Superior temporal gyrus (tissue), 1 donor: ENCODE data around the gene ATAD5.
"Not testable (repeated sequence)": the region's sequence is repeated elsewhere in the genome, so short reads cannot be mapped to it uniquely, and the experiment has no call there.

Experiments
- DNase-seq: peaks from one replicate; pipeline ENCODE4 v3.0.0-alpha.2; 2016; ENCODE audit errors: extremely low spot score

Gene ATAD5

GRCh38 chr17:30915833-30916611 lies 84.3 kb downstream of the ATAD5 start:
- no peak for DNase-seq

- DNase-seq = no peak
Observed at GRCh38 chr17:30917050-30917449, 85.3 kb downstream of the ATAD5 start.

GRCh38 chr17:30920282-30920681 lies 88.5 kb downstream of the ATAD5 start:
- no peak for DNase-seq

GRCh38 chr17:30920683-30921543 lies 89.1 kb downstream of the ATAD5 start:
- DNase-seq = no peak

- DNase-seq = no peak
Observed at GRCh38 chr17:30921544-30922196, 89.9 kb downstream of the ATAD5 start, which contains the start of gene ADAP2. Gene ADAP2, plus strand, starts transcription at chr17:30921945. Its CDS starts 70 bp downstream, at chr17:30922015.

- no peak for DNase-seq
Observed at GRCh38 chr17:30922235-30923030, 90.7 kb downstream of the ATAD5 start.

GRCh38 chr17:30924341-30924740 lies 92.6 kb downstream of the ATAD5 start:
- DNase-seq = no peak

GRCh38 chr17:30926516-30926915 lies 94.8 kb downstream of the ATAD5 start:
- DNase-seq = no peak

- DNase-seq = no peak
Observed at GRCh38 chr17:30927756-30928155, 96.0 kb downstream of the ATAD5 start.

- DNase-seq = no peak
Observed at GRCh38 chr17:30928584-30928983, 96.8 kb downstream of the ATAD5 start.

- no peak for DNase-seq
Observed at GRCh38 chr17:30929081-30929633, 97.4 kb downstream of the ATAD5 start.

GRCh38 chr17:30929861-30930260 lies 98.1 kb downstream of the ATAD5 start:
- DNase-seq = not testable (repeated sequence)

- no peak for DNase-seq
Observed at GRCh38 chr17:30930495-30930894, 98.7 kb downstream of the ATAD5 start.

- DNase-seq = not testable (repeated sequence)
Observed at GRCh38 chr17:30931582-30931981, 99.8 kb downstream of the ATAD5 start.

GRCh38 chr17:30933966-30934365 lies 102.2 kb downstream of the ATAD5 start:
- DNase-seq = no peak

GRCh38 chr17:30939051-30939689 lies 107.4 kb downstream of the ATAD5 start:
- no peak for DNase-seq

- no peak for DNase-seq
Observed at GRCh38 chr17:30942308-30943079, 110.7 kb downstream of the ATAD5 start.
